HFFc6 (cell line): ENCODE measurements around the gene C10orf90. TPM values are rescaled to one million over a fixed set of nuclear protein-coding genes. Genes with fewer than 3 reads are reported as not detected.

Source experiments
- DNase-seq: peaks from one replicate; pipeline ENCODE4 v3.0.0-alpha.2; 2018
- H3K27ac Mint-ChIP-seq: 2 replicates; pipeline ENCODE4 v1.8.0; 2020; ENCODE audit warnings: mild to moderate bottlenecking, mixed read lengths
- H3K27me3 Mint-ChIP-seq: 2 replicates; pipeline ENCODE4 v1.8.0; 2021; ENCODE audit warnings: mild to moderate bottlenecking, moderate library complexity, mixed read lengths; ENCODE audit not compliant: insufficient read depth
- H3K36me3 Mint-ChIP-seq: 2 replicates; pipeline ENCODE4 v1.8.0; 2021; ENCODE audit warnings: low read depth, mixed read lengths
- H3K4me1 Mint-ChIP-seq: 2 replicates; pipeline ENCODE4 v1.8.0; 2020; ENCODE audit warnings: low read depth, mixed read lengths
- H3K4me3 Mint-ChIP-seq: 2 replicates; pipeline ENCODE4 v1.8.0; 2020; ENCODE audit warnings: mild to moderate bottlenecking, moderate library complexity, mixed read lengths
- H3K9me3 Mint-ChIP-seq: 2 replicates; pipeline ENCODE4 v1.8.0; 2020; ENCODE audit warnings: mild to moderate bottlenecking, mixed read lengths
- total RNA-seq, 6 experiments: library from RNA; stranded (reverse); fragmentation: NEBNext Ultra II Directional; extraction: Animal tissue kit (Norgen Biotek cat#: 25700); gene quantifications; 2 replicates in 1 of 6; 3 replicates in 5 of 6; pipeline ENCODE4 v1.2.3, GENCODE V29; 2021
- TF ChIP-seq, protein P1 (sequence below): fragments of 200-600 bp; sonication (generic); IDR thresholded peaks from 2 replicates; pipeline ENCODE4 v1.5.0; 2021; ENCODE audit warnings: antibody characterized with exemption, mild to moderate bottlenecking

C10orf90 gene
- total RNA-seq, 6 experiments from 2014 or later, result not detected

- Mint-ChIP-seq H3K36me3 (no peaks in the 10 kb centered on the region), H3K27me3 (peaks cover 1% of the 10 kb centered on the region; the same call in 1 of the 2 replicates), H3K4me1 (peaks cover 13% of the 10 kb centered on the region), H3K9me3 (no peaks in the 10 kb centered on the region), H3K27ac (no peak overlapping the region), H3K4me3 (no peak overlapping the region)
- TF ChIP-seq, protein P1, sequence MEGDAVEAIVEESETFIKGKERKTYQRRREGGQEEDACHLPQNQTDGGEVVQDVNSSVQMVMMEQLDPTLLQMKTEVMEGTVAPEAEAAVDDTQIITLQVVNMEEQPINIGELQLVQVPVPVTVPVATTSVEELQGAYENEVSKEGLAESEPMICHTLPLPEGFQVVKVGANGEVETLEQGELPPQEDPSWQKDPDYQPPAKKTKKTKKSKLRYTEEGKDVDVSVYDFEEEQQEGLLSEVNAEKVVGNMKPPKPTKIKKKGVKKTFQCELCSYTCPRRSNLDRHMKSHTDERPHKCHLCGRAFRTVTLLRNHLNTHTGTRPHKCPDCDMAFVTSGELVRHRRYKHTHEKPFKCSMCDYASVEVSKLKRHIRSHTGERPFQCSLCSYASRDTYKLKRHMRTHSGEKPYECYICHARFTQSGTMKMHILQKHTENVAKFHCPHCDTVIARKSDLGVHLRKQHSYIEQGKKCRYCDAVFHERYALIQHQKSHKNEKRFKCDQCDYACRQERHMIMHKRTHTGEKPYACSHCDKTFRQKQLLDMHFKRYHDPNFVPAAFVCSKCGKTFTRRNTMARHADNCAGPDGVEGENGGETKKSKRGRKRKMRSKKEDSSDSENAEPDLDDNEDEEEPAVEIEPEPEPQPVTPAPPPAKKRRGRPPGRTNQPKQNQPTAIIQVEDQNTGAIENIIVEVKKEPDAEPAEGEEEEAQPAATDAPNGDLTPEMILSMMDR, result no peak
- DNase-seq, result no peak
Measured at GRCh38 chr10:126496771-126497545, 173.5 kb downstream of the C10orf90 start.

GRCh38 chr10:126491476-126491875 lies 179.0 kb downstream of the C10orf90 start:
- Mint-ChIP-seq H3K27ac (no peak overlapping the region), H3K27me3 (peaks cover 1% of the 10 kb centered on the region), H3K36me3 (no peaks in the 10 kb centered on the region), H3K4me1 (no peaks in the 10 kb centered on the region), H3K4me3 (no peak overlapping the region), H3K9me3 (no peaks in the 10 kb centered on the region)
- DNase-seq, result no peak
- TF ChIP-seq, protein P1, result no peak

DNA sequence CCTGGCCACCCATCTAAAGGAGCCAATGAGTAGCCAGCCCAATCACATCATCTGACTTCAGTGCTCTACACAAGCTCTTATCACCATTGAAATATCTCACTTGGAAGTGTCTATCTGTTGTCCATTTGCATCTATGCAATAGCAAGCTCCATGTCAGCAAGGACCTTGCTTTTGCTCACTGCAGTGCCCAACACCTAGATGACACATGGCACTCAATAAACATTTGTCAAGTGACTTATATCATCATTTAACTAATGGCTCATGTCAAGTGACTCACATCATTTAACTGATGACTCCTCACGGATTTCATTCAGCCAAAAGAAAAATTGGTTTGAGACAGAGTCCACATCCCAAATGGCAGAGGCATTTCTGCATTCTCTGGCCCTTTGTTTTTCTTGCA lies 189.3 kb downstream of the C10orf90 start:
- no peak for DNase-seq
- Mint-ChIP-seq H3K27me3 (peaks cover 14% of the 10 kb centered on the region), H3K36me3 (no peaks in the 10 kb centered on the region), H3K4me1 (no peaks in the 10 kb centered on the region), H3K4me3 (no peak overlapping the region), H3K9me3 (no peaks in the 10 kb centered on the region; the same call in 1 of the 2 replicates), H3K27ac (no peak overlapping the region)
- TF ChIP-seq, protein P1, result no peak

- no peak overlapping the region for H3K27ac Mint-ChIP-seq
- no peak overlapping the region for H3K4me3 Mint-ChIP-seq
- no peak for DNase-seq
- TF ChIP-seq, protein P1, result no peak
- peaks cover 14% of the 10 kb centered on the region for H3K27me3 Mint-ChIP-seq
- no peaks in the 10 kb centered on the region; the same call in 1 of the 2 replicates for H3K9me3 Mint-ChIP-seq
- H3K4me1 Mint-ChIP-seq, result no peaks in the 10 kb centered on the region
- no peaks in the 10 kb centered on the region for H3K36me3 Mint-ChIP-seq
Measured at GRCh38 chr10:126480648-126481047, 189.8 kb downstream of the C10orf90 start.

- Mint-ChIP-seq H3K9me3 (no peaks in the 10 kb centered on the region; the same call in 1 of the 2 replicates), H3K36me3 (no peaks in the 10 kb centered on the region), H3K27me3 (peaks cover 14% of the 10 kb centered on the region), H3K27ac (no peak overlapping the region), H3K4me1 (no peaks in the 10 kb centered on the region), H3K4me3 (no peak overlapping the region)
- DNase-seq, result no peak
- TF ChIP-seq, protein P1, result no peak
Measured at GRCh38 chr10:126479280-126479895, 191.1 kb downstream of the C10orf90 start.
